Kidney epithelial cell (primary cell): ENCODE results near the gene STXBP6. TPM values are rescaled to one million over a fixed set of nuclear protein-coding genes. Genes with fewer than 3 reads are reported as not detected.

Experiments
- DNase-seq: peaks from one replicate; pipeline ENCODE4 v3.0.0-alpha.2; 2010; ENCODE audit warnings: low read depth
- H3K27me3 ChIP-seq: 2 replicates; pipeline ENCODE4 v1.6.0; 2011; ENCODE audit warnings: low read length; ENCODE audit not compliant: control insufficient read depth, insufficient read depth
- H3K36me3 ChIP-seq: 2 replicates; pipeline ENCODE4 v1.5.1; 2011; ENCODE audit warnings: low read length; ENCODE audit not compliant: control insufficient read depth, insufficient read depth
- H3K4me3 ChIP-seq: 2 replicates; pipeline ENCODE4 v1.5.1; 2011; ENCODE audit warnings: low read depth, mild to moderate bottlenecking, control low read depth, low read length
- CTCF ChIP-seq: IDR thresholded peaks from 2 replicates; pipeline ENCODE4 v1.5.1; 2011; ENCODE audit warnings: mild to moderate bottlenecking, moderate library complexity, low read length, control low read depth, inconsistent platforms; ENCODE audit not compliant: insufficient read depth, poor library complexity, severe bottlenecking
- total RNA-seq: library from RNA; depleted of rRNA; stranded (reverse); fragments of >200 nt; gene quantifications from 2 replicates; pipeline ENCODE4 v1.2.3, GENCODE V29; 2015

The STXBP6 gene
- total RNA-seq, 1 donor from 2014 or later = 0.38 TPM

- TF ChIP-seq CTCF = no peak
- DNase-seq = no peak
- H3K36me3 ChIP-seq = no peaks in the 10 kb centered on the region
- H3K27me3 ChIP-seq = no peaks in the 10 kb centered on the region
- H3K4me3 ChIP-seq = no peak overlapping the region
These were observed 32.4 kb downstream of the STXBP6 start for GRCh38 chr14:25017562-25017961.

- H3K4me3 ChIP-seq = no peak overlapping the region
- DNase-seq = no peak
- no peaks in the 10 kb centered on the region for H3K36me3 ChIP-seq
- no peak for TF ChIP-seq CTCF
- no peaks in the 10 kb centered on the region for H3K27me3 ChIP-seq
These were observed 34.2 kb downstream of the STXBP6 start for GRCh38 chr14:25015761-25016160.

GRCh38 chr14:25014440-25014839, 35.5 kb downstream of the STXBP6 start:
- no peak for DNase-seq
- TF ChIP-seq CTCF = no peak
- Histone ChIP-seq H3K36me3 (no peaks in the 10 kb centered on the region), H3K27me3 (no peaks in the 10 kb centered on the region), H3K4me3 (no peak overlapping the region)

- no peak for TF ChIP-seq CTCF
- no peak for DNase-seq
- no peak overlapping the region for H3K4me3 ChIP-seq
- no peaks in the 10 kb centered on the region for H3K27me3 ChIP-seq
- no peaks in the 10 kb centered on the region for H3K36me3 ChIP-seq
These were observed 38.9 kb downstream of the STXBP6 start for GRCh38 chr14:25011095-25011494.

- no peak for TF ChIP-seq CTCF
- Histone ChIP-seq H3K36me3 (no peaks in the 10 kb centered on the region), H3K27me3 (no peaks in the 10 kb centered on the region), H3K4me3 (no peak overlapping the region)
- DNase-seq = no peak
These were observed 39.5 kb downstream of the STXBP6 start for GRCh38 chr14:25010471-25010870.

GRCh38 chr14:25009891-25010290, 40.1 kb downstream of the STXBP6 start:
- no peak overlapping the region for H3K4me3 ChIP-seq
- no peaks in the 10 kb centered on the region for H3K27me3 ChIP-seq
- H3K36me3 ChIP-seq = no peaks in the 10 kb centered on the region
- no peak for TF ChIP-seq CTCF
- DNase-seq = no peak
